NOMO-1 (cell line): ENCODE results near the gene TXNDC11.
A peak's percentile ranks its signal among the peaks of the same experiment; 100 is the strongest.

Experiments
- DNase-seq, 2 experiments: peaks; one replicate each; lab custom pipeline; 2025; ENCODE audit not compliant: unreplicated experiment in 2 of 2; lab: John Stamatoyannopoulos, UW

Gene TXNDC11

DNA sequence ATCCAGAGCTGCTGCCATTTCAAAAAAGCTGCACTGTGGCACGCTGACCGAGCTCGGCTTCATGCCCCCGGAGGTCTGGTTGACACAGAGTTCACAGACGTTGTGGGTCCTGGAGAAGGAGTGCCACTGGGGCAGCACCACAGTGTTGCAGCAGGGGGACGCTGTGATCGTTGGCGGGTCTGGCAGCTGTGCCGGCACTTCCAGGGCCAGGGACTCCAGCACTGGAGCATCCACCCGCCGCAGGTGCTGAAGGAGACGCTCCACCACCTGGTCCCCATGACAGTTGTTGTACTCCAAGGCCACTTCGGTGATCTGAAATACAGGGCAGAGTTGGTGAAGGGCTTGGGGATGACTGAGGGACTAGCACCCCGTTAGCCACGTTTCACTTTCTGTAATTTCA lies 50.9 kb downstream of the TXNDC11 start:
- no peak for DNase-seq

DNA sequence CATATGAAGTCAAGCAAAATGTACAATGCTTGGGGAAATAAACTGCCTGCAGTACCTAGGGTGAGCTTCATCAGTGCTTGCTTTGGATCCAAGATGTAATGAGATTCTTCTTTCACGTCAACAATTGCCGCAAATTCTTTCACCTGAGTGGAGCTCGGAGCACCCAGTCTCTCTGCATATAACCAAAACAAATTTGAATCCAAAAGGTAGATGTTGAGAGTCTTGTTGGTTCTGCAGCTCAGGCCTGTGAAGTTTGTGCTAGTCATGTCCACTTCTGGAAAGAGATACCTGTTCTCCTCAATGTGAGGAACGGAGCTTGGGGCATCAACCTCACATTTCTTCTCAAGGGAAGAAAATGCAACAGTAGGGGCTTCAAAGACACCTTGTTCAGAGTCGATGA lies 51.4 kb downstream of the TXNDC11 start:
- DNase-seq, result no peak

DNA sequence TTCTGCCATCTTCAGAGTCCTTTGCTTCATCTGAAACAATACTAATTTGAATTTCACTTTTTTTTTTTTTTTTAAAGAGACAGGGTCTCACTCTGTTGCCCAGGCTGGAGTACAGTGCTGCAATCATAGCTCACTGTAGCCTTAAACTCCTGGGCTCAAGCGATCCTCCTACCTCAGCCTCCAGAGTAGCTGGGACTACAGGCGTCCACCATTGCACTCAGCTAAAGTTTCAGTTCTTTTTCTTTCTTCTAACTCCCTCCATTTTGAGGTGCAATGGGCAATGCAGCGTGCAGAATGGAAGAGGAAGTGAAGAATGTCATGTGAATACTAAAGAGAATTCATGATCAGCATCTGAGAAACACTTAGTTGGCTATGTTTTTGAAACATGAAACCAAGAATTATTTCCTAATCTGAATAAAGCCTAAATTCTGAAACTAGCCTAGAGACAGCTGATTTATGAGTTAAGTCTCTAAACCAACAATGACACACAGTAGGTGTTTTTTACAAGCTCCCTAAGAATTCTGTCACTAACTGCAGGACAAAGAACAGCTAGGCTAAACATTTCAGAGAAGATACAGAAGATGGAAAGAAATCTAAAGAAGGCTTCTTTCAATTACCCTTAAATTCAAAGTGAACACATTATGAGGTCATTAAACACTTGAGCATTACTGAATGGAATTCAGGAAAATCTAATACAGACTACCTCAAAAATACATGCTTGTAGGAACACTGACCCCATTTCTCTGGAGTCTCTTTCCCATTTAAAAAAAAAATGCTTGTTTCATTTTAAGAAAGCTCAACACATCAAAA lies 53.4 kb downstream of the TXNDC11 start:
- DNase-seq, result peak; percentile 9 to 84

DNA sequence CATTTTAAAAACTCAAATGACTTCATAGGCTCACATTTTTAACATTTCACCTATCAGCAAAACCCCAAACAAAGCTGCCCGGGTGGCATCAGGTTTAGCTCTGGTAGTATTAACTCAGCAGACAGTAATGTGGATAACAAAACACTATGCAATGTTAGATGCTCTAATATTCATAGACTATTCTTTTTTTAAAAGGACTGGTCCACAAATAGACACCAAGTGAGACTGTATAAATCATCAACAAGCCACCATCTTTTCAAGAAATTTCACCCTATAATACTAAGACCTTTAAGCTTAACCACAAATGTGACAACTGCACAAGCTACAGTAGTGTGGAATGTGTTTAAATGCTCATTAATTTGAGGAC lies 54.2 kb downstream of the TXNDC11 start:
- DNase-seq, result no peak

DNA sequence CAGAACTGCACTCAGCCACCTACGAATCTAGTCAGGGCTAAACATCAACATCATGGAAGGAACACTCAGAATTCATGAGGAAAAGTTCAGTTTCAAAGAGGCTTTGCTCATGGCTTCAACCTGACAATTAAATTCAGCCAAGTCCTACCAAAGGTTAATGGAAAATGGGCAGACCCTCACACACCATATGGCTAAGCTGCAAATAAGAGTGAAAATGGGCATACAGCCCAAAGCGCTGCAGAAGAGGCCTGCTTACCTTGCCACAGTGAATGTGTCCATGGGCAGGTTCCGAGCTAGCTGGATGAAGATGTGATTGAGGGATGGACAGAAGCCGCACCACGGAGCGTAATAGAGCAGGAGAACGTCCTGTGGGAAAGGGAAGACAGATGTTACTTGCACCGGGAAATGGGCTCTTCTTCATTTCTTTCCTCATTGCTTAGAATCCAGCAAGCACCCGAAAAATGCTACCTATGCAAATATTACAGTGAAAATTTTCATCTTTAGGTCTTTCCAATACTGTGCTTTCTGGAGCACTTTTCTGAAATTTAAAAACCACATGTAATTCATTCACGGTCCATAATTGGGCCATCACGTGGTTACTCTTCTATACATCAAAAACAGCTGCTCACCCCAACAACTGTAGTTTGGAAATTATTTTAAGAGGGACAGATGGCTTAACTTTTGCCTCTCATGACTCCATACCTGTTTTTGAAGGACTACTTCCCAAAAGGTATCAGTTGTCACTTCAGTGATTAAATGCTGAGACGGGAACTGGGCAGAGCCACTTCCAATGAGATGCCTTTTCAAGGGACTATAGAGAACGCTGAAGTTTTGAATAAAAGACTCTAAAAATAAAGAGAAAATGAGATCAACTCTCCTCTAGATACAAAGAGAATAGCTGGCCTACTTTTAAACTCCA lies 54.8 kb downstream of the TXNDC11 start:
- no peak for DNase-seq

DNA sequence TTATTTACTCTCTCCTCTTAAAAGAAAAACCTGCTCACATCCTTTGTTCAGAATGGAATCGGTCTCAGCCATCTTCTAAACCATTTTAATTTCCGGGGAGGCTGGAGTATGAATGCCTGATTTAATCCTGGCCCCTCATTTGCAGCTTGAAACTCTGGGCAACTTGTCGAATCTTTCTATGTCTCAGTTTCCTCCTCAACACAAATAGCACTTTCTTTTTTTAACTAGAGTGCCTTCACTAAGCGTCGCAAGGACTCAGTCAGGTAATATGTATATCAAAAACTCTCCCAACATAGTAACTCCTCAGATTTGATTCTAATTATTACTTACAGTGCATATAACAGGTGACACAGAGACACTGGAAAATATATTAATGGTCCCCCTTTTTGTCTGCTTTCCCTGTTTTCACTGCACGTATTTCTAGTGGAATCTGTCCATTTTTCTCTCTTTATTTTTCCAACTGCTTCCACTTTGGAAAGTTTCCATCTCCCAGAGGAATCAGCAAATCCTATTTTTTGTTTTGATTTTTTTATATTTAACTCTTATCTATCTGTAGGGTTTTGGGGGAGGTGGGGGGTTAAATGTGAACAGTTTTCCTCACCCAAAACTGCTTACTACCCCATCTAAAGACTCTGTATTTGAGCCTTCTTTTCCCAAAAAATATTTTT lies 55.8 kb downstream of the TXNDC11 start:
- DNase-seq, result no peak

GRCh38 chr16:11685844-11686618 lies 56.6 kb downstream of the TXNDC11 start:
- DNase-seq, result no peak

DNA sequence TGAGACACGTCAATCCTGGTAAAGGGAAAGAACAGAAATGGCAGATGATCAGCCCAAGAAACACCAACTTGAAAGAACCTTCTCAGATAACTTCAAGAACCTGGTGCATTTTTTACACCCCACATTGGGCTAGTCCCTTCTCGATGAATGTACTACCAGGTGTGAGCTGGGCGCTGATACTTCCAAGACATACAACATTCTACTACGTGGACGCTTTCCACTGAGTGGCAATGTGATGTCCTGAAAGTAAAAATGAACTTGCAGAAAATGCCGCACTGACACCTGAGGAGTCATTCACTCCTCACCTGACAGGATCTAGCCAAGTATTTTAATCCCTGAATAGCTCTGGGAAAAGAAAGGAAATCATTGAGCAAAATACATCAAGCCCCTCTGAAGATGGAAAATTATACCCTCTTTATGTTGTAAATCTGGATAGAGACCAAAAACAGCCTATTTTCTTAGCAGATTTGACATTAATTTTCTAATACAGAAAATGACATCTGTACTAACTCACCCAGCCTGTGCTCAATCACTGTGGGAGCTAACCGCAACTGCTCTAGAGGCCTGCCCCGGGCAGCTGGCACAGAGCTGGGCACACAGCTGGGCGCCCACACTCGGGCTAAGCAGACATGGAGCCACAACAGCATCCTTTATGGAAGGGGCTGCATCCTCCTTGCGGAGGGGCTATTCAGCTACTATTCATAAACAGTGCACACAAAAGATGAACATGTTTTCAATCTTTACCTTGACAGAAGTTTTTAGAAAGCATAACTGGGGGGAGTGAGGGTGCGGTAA lies 58.2 kb downstream of the TXNDC11 start:
- no peak for DNase-seq

GRCh38 chr16:11683145-11683544 lies 59.5 kb downstream of the TXNDC11 start:
- DNase-seq, result no peak

- DNase-seq, result peak; percentile 2 to 45
Measured at GRCh38 chr16:11682655-11683096, 60.0 kb downstream of the TXNDC11 start.

- DNase-seq, result peak; percentile 63 to 64
Measured at GRCh38 chr16:11681976-11682654, 60.5 kb downstream of the TXNDC11 start.

- peak; percentile 20 to 49 for DNase-seq
Measured at GRCh38 chr16:11681556-11681955, 61.1 kb downstream of the TXNDC11 start.

GRCh38 chr16:11679941-11680911 lies 62.4 kb downstream of the TXNDC11 start:
- DNase-seq, result no peak

- no peak for DNase-seq
Measured at GRCh38 chr16:11679250-11679649, 63.4 kb downstream of the TXNDC11 start.

DNA sequence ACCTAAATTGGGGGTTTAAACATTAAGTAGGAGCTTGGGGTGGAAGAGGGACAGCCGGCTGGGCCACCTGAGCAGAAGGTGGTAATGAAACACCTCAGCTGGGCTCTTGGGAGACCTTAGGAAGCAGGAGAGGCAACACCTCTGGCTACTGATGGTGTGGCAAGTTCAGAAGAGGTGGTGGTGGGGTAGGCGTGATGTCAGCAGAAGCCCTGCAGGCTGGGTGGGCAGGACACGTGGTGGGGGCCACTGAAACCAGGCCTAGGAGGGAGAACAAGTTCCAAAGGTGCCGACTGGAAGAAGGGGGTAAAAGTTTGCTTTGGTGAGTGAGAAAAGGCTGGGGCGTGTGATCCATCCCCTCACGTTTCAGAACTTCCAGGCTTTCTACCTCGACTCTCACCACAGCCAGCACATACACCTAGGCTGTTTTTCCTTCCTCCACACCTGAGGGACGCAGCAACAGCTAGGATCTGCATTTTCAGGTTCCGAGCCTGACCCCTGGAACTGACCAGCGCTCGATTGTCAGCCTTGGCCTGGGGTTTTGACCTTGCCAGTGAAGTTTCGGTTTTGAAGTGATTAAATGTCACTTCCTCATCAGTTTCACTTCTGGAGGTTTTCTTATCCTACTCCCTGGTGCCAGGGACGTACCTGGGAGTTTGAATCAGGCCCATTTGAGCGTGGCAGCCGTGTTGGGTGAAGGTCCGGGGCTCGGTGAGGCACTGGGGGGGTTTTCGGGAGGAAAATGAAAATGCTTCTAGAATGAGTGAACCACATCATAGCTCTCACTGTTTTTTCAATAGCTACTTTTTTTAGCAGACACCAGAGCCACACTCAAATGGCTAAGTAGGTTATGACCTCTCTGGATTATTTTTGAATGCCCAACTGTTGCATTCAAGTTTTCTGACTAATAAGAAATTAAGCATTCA lies 64.4 kb downstream of the TXNDC11 start:
- DNase-seq, result peak in 1 of 2 experiments; percentile 32

GRCh38 chr16:11677451-11677951 lies 65.2 kb downstream of the TXNDC11 start:
- no peak for DNase-seq

DNA sequence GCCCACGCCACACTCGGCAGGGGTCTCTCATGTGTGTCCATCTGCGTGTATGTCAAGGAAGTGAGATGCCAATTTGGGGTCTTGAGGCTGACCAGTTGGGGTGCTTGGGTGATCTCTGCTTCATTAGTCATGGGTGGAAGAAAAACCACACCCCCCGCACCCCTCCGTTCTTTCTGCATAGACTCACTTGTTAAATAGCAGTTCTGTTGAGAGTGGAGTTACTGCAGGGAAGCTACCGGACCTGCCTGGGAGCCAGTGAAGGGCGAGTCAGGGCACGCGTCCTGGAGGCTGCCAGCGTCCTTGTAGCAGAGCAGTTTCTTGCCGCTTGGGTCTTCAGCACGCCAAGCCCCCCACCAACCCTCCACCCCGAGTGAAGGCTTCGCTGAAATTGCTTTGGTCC lies 65.9 kb downstream of the TXNDC11 start:
- no peak for DNase-seq
